Measurements from ENCODE around the gene WDR90.
A peak's percentile ranks its signal among the peaks of the same experiment; 100 is the strongest.

Gene WDR90

GRCh38 chr16:693364-693763 is 44.2 kb downstream of the WDR90 start:
- no peak for DNase-seq

GRCh38 chr16:693766-694165 is 44.6 kb downstream of the WDR90 start:
- no peak for DNase-seq

- DNase-seq: no peak
These were observed 45.2 kb downstream of the WDR90 start for GRCh38 chr16:694187-694862.

GRCh38 chr16:694863-695354 is 45.7 kb downstream of the WDR90 start:
- no peak for DNase-seq

- DNase-seq: no peak
These were observed 46.4 kb downstream of the WDR90 start for GRCh38 chr16:695355-696089.

- DNase-seq: no peak
These were observed 49.9 kb downstream of the WDR90 start for GRCh38 chr16:698911-699671.

GRCh38 chr16:700684-701584 is 51.8 kb downstream of the WDR90 start:
- no peak for DNase-seq

- no peak for DNase-seq
These were observed 53.2 kb downstream of the WDR90 start for GRCh38 chr16:702341-702740.

GRCh38 chr16:703406-703805 is 54.2 kb downstream of the WDR90 start:
- no peak for DNase-seq

GRCh38 chr16:704047-704446 is 54.9 kb downstream of the WDR90 start:
- DNase-seq: no peak

- DNase-seq: no peak
These were observed 55.6 kb downstream of the WDR90 start for GRCh38 chr16:704552-705380.

GRCh38 chr16:705431-706188 is 56.4 kb downstream of the WDR90 start, which contains the start of gene FBXL16:
TSS of gene FBXL16 (minus strand) at chr16:705801. CDS start at chr16:697405, 8,396 bp downstream.
- DNase-seq: no peak

- DNase-seq: no peak
These were observed 57.3 kb downstream of the WDR90 start for GRCh38 chr16:706189-707061.

- no peak for DNase-seq
These were observed 57.9 kb downstream of the WDR90 start for GRCh38 chr16:707062-707538.

- DNase-seq: no peak
These were observed 58.9 kb downstream of the WDR90 start for GRCh38 chr16:708019-708418.

GRCh38 chr16:708959-709358 is 59.8 kb downstream of the WDR90 start:
- no peak for DNase-seq

GRCh38 chr16:709566-710499 is 60.7 kb downstream of the WDR90 start:
- DNase-seq: peak; percentile 77

GRCh38 chr16:710500-711075 is 61.4 kb downstream of the WDR90 start:
- no peak for DNase-seq

All from fibroblast of skin of right quadriceps (primary cell).